AG10803 (cell line): ENCODE results near the gene MED12L.

Experiments
- DNase-seq: peaks from one replicate; pipeline ENCODE4 v3.0.0; 2010; ENCODE audit warnings: low read depth
- H3K4me3 ChIP-seq: 2 replicates; pipeline ENCODE4 v1.5.1; 2011; ENCODE audit warnings: mild to moderate bottlenecking, low read length, control low read depth
- CTCF ChIP-seq: conservative IDR thresholded peaks from 2 replicates; pipeline ENCODE4 v1.5.1; 2011; ENCODE audit warnings: mild to moderate bottlenecking, low read length, control low read depth, inconsistent platforms

MED12L gene

GRCh38 chr3:151331696-151332095 is 246.2 kb downstream of the MED12L start:
- no peak for TF ChIP-seq CTCF
- no peak for DNase-seq
- H3K4me3 ChIP-seq, result no peak overlapping the region

- H3K4me3 ChIP-seq, result peak overlapping the region; percentile 34
- peak; percentile 77 for DNase-seq
- no peak for TF ChIP-seq CTCF
Measured at GRCh38 chr3:151345859-151346258, 260.4 kb downstream of the MED12L start.

GRCh38 chr3:151346292-151346691 is 260.8 kb downstream of the MED12L start:
- no peak for DNase-seq
- TF ChIP-seq CTCF, result no peak
- H3K4me3 ChIP-seq, result no peak overlapping the region

GRCh38 chr3:151347432-151347831 is 262.0 kb downstream of the MED12L start:
- TF ChIP-seq CTCF, result no peak
- H3K4me3 ChIP-seq, result no peak overlapping the region
- DNase-seq, result no peak

GRCh38 chr3:151350656-151351055 is 265.2 kb downstream of the MED12L start:
- no peak for TF ChIP-seq CTCF
- no peak overlapping the region for H3K4me3 ChIP-seq
- no peak for DNase-seq

GRCh38 chr3:151351219-151351618 is 265.8 kb downstream of the MED12L start:
- no peak overlapping the region for H3K4me3 ChIP-seq
- TF ChIP-seq CTCF, result no peak
- DNase-seq, result no peak

GRCh38 chr3:151351648-151352047 is 266.2 kb downstream of the MED12L start:
- H3K4me3 ChIP-seq, result no peak overlapping the region
- no peak for DNase-seq
- no peak for TF ChIP-seq CTCF
